Lower leg skin (tissue), 4 donors: ENCODE data around the gene TTLL5. TPM values are rescaled to one million over a fixed set of nuclear protein-coding genes. Genes with fewer than 3 reads are reported as not detected.

ENCODE experiments used
- DNase-seq, 2 donors: peaks; one replicate each; pipeline ENCODE4 v3.0.0-alpha.2; 2019; ENCODE audit warnings: low spot score in 2 of 2
- H3K4me3 ChIP-seq: fragments of 200-600 bp; sonication (generic); 2 replicates; pipeline ENCODE4 v1.5.1; 2017; ENCODE audit warnings: mild to moderate bottlenecking, low read depth; ENCODE audit not compliant: poor library complexity, severe bottlenecking
- POLR2A ChIP-seq, 2 donors: fragments of 450-650 bp; IDR thresholded peaks; one replicate each; pipeline ENCODE4 v1.6.1; 2016 to 2017; ENCODE audit warnings: antibody characterized with exemption in 2 of 2, mild to moderate bottlenecking in 1 of 2, moderate library complexity in 1 of 2
- WGBS, 2 donors: methylation state at CpG; one replicate each; pipeline ENCODE4 v1.1.5; 2018; 5-methylcytosine and 5-hydroxymethylcytosine counted together
- intact Hi-C: fragments of 100-400 bp; cut with DNase I; formaldehyde crosslinking; loops from one replicate; pipeline ENCODE4 v1.15.0; 2023; ENCODE audit warnings: low total_unique reads
- total RNA-seq, 4 donors: library from RNA; depleted of rRNA; stranded (reverse); fragments of >200 nt; gene quantifications; one replicate each; pipeline ENCODE4 v1.1.0, GENCODE V29; 2016
- TF ChIP-seq, protein P1 (sequence below), 3 donors: fragments of 450-650 bp; IDR thresholded peaks; one replicate each; pipeline ENCODE4 v1.5.1; 2016; ENCODE audit warnings: antibody characterized with exemption in 3 of 3, mild to moderate bottlenecking in 3 of 3, moderate library complexity in 2 of 3

The TTLL5 gene
- total RNA-seq, 4 donors from 2014 or later, result 16.5 to 31.1 (median 18.4) TPM

GRCh38 chr14:75751296-75751695 lies 90.2 kb downstream of the TTLL5 start:
- intact Hi-C loops, result no loop called here
- WGBS, 2 donors, result 95 to 96% methylated on average over 5 of the region's 5 CpGs
- no peak overlapping the region for H3K4me3 ChIP-seq
- TF ChIP-seq, protein P1, sequence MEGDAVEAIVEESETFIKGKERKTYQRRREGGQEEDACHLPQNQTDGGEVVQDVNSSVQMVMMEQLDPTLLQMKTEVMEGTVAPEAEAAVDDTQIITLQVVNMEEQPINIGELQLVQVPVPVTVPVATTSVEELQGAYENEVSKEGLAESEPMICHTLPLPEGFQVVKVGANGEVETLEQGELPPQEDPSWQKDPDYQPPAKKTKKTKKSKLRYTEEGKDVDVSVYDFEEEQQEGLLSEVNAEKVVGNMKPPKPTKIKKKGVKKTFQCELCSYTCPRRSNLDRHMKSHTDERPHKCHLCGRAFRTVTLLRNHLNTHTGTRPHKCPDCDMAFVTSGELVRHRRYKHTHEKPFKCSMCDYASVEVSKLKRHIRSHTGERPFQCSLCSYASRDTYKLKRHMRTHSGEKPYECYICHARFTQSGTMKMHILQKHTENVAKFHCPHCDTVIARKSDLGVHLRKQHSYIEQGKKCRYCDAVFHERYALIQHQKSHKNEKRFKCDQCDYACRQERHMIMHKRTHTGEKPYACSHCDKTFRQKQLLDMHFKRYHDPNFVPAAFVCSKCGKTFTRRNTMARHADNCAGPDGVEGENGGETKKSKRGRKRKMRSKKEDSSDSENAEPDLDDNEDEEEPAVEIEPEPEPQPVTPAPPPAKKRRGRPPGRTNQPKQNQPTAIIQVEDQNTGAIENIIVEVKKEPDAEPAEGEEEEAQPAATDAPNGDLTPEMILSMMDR (IDR thresholded peaks at IDR 0.05), result no peak
- no peak for TF ChIP-seq POLR2A (IDR thresholded peaks at IDR 0.05)
- no peak for DNase-seq

DNA sequence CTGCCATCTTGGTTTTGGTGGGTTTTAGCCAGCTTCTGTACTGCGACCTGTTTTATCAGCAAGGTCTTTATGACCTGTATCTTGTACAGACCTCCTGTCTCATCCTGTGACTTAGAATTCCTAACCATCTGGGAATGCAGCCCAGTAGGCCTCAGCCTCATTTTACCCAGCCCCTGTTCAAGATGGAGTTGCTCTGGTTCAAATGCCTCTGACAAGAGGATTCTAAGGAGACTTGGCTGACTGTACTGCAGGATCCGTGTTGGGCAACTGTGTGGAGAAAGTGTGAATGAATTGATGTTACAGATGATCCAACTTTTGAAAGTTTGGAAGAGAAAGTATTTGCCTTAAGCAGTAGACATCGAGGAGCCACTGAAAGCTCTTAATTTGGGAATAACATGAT lies 91.0 kb downstream of the TTLL5 start:
- WGBS, 2 donors, result 54 to 63% methylated on average over 3 of the region's 3 CpGs
- TF ChIP-seq, protein P1 (IDR thresholded peaks at IDR 0.05), result no peak
- no peak for TF ChIP-seq POLR2A (IDR thresholded peaks at IDR 0.05)
- no peak overlapping the region for H3K4me3 ChIP-seq
- DNase-seq, result no peak
- intact Hi-C loops, result no loop called here

DNA sequence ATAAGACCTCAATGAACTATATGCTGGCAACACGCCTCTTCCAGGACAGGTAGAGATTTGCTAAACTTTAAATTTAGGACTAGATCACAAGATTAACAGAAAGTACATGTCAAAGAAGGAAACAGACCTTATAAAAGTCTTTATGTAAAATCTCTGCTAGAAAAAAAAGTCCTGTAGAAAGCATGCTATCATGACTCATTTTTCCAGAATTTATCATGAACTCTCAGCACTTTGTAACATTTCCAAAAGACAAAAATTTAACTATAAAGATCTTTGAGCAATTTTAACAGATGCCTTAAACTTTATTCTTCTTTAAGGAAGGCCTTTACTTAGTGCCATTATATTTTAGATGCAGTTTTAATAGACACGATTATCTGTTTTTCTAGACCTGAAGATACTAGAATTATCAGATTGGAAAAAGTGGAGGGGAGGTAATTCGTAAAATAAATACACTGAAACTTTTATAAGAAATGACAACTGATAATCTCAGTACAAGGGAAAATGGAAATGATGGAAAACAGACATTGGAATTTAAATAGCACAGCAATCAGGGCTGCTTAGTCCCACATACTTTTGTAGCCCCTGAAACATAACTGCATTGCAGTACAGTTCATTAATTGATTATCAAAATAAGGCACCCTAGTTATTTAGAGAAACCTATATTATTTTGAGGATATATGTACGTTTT lies 92.0 kb downstream of the TTLL5 start:
- no peak for TF ChIP-seq POLR2A (IDR thresholded peaks at IDR 0.05)
- TF ChIP-seq, protein P1 (IDR thresholded peaks at IDR 0.05), result no peak
- DNase-seq, result no peak
- 61 to 70% methylated on average over 4 of the region's 4 CpGs for WGBS, 2 donors
- no peak overlapping the region for H3K4me3 ChIP-seq
- intact Hi-C loops, result no loop called here

DNA sequence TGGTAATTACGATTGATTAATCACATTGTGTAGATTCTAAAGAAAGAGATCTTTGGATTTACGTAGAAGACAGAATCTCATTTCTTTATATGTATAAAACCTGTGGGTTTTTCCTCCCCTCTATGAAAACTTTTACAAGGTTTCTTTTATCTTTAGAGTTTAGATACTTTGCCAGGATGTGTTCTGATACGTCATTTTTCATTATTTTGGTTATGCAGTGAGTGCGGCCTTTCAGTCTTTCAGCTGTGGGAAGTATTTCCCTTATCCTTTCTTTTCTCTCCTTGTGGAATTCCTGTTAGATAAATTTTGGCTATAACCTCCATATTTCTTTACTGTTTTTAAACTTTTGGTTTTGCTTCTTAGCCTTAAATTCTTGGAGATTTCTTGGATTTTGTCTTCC lies 92.7 kb downstream of the TTLL5 start:
- intact Hi-C loops, result no loop called here

GRCh38 chr14:75757644-75758402 lies 96.8 kb downstream of the TTLL5 start:
- no peak for DNase-seq
- 89 to 91% methylated on average over 4 of the region's 4 CpGs for whole genome bisulfite sequencing, 2 donors
- TF ChIP-seq, protein P1 (IDR thresholded peaks at IDR 0.05), result no peak
- TF ChIP-seq POLR2A (IDR thresholded peaks at IDR 0.05), result no peak

More for the DNA sequence above, 92.7 kb downstream of the TTLL5 start:
- TF ChIP-seq POLR2A (IDR thresholded peaks at IDR 0.05), result no peak
- TF ChIP-seq, protein P1 (IDR thresholded peaks at IDR 0.05), result no peak
- DNase-seq, result no peak
- no peak overlapping the region for H3K4me3 ChIP-seq
- 92 to 93% methylated on average over 4 of the region's 4 CpGs for WGBS, 2 donors

More at GRCh38 chr14:75757644-75758402, 96.8 kb downstream of the TTLL5 start:
- intact Hi-C loops, result no loop called here
- H3K4me3 ChIP-seq, result no peak overlapping the region
